Hematopoietic multipotent progenitor cell (in vitro differentiated cells): ENCODE results near the gene CYLC1. TPM values are rescaled to one million over a fixed set of nuclear protein-coding genes. Genes with fewer than 3 reads are reported as not detected.

Experiments
- DNase-seq, 3 donors: peaks; one replicate each; pipeline ENCODE4 v3.0.0-alpha.2; 2011 to 2015; ENCODE audit warnings: low read depth in 2 of 3, low spot score in 2 of 3
- total RNA-seq: library from RNA; depleted of rRNA; stranded (reverse); fragments of >200 nt; gene quantifications from one replicate; pipeline ENCODE4 v1.2.3, GENCODE V29; 2012

Gene CYLC1
- total RNA-seq: not detected

- DNase-seq: no peak
Measured at GRCh38 chrX:83860846-83861245, at the start of gene CYLC1. CYLC1 (plus strand) TSS chrX:83861146; CDS start chrX:83861183, 37 bp downstream.

- DNase-seq: no peak
Measured at GRCh38 chrX:83819304-83819703, 41.6 kb upstream of the CYLC1 start.

- no peak for DNase-seq
Measured at GRCh38 chrX:83829874-83830273, 31.1 kb upstream of the CYLC1 start.

GRCh38 chrX:83845397-83845796 lies 15.5 kb upstream of the CYLC1 start:
- peak in 1 of 3 donors; percentile 7 for DNase-seq

- DNase-seq: no peak
Measured at GRCh38 chrX:83847339-83847738, 13.6 kb upstream of the CYLC1 start.

GRCh38 chrX:83888585-83888984 lies 27.6 kb downstream of the CYLC1 start:
- no peak for DNase-seq

GRCh38 chrX:83892433-83892832 lies 31.5 kb downstream of the CYLC1 start:
- no peak for DNase-seq

- DNase-seq: no peak
Measured at GRCh38 chrX:83906921-83907320, 46.0 kb downstream of the CYLC1 start.

GRCh38 chrX:83916525-83916924 lies 55.6 kb downstream of the CYLC1 start:
- DNase-seq: peak in 1 of 3 donors; percentile 1

- no peak for DNase-seq
Measured at GRCh38 chrX:83934220-83934619, 73.3 kb downstream of the CYLC1 start.
